ENCODE measurements around the gene INPP5J. TPM values are rescaled to one million over a fixed set of nuclear protein-coding genes. Genes with fewer than 3 reads are reported as not detected.

INPP5J gene
- total and polyA plus RNA-seq, 2 experiments from 2014 or later = 4.8 to 14.5 TPM

DNA sequence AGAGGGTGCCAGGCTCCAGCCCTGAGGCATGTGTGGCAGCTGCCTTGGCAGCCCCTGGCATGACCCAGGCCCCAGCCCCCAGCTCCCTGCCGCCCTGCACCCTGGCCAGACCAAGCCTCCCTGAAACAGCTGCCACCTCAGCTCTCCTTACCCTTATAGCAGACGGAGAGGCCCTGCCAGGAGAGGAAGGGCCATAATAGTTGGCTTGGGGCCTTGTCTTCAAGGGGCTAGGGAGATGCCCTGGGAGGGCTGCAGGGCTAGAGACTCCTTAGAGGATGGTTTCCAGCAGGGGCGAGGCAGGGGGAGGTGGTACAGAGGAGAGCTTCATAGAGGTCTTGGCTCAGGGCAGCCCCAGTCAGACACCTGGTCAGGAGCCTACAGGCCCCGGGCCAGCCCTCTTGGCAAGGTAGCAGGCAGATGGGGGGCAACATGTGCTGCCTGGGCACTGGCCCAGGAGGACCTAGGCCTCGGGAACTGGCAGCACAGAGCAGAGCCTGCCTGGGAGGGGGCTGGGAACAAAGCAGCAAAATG lies 28.7 kb upstream of the INPP5J start:
- Histone ChIP-seq H3F3A (replicated peaks; ENCODE audit: low read depth) (0 out of 2 replicates have a peak, but pooled peaks cover 6% of the 10 kb centered on the region), H3K4me1 (ENCODE audit: insufficient read depth) (peaks cover 10% of the 10 kb centered on the region), H2AFZ (no peak overlapping the region), H3K4me3 (no peak overlapping the region), H3K4me2 (no peak overlapping the region), H3K9me2 (ENCODE audit: insufficient read depth) (no peaks in the 10 kb centered on the region), H3K27me3 (ENCODE audit: insufficient read depth) (no peaks in the 10 kb centered on the region), H3K27ac (ENCODE audit: low read depth) (no peak overlapping the region), H4K20me1 (replicated peaks; ENCODE audit: insufficient read depth) (no peaks in the 10 kb centered on the region), H3K79me2 (replicated peaks; ENCODE audit: insufficient read depth) (no peaks in the 10 kb centered on the region), H3K36me3 (ENCODE audit: insufficient read depth) (no peaks in the 10 kb centered on the region)
- ATAC-seq (no peak), DNase-seq (ENCODE audit: low spot score) (no peak)
- H3K9me3 Mint-ChIP-seq = no peaks in the 10 kb centered on the region
- no peak overlapping the region for H3K27ac Mint-ChIP-seq
- no peak overlapping the region for H3K4me3 Mint-ChIP-seq
- no peak for TF ChIP-seq EZH2 (IDR thresholded peaks at IDR 0.05; ENCODE audit: low read depth, unreplicated experiment)
- TF ChIP-seq, protein P1, sequence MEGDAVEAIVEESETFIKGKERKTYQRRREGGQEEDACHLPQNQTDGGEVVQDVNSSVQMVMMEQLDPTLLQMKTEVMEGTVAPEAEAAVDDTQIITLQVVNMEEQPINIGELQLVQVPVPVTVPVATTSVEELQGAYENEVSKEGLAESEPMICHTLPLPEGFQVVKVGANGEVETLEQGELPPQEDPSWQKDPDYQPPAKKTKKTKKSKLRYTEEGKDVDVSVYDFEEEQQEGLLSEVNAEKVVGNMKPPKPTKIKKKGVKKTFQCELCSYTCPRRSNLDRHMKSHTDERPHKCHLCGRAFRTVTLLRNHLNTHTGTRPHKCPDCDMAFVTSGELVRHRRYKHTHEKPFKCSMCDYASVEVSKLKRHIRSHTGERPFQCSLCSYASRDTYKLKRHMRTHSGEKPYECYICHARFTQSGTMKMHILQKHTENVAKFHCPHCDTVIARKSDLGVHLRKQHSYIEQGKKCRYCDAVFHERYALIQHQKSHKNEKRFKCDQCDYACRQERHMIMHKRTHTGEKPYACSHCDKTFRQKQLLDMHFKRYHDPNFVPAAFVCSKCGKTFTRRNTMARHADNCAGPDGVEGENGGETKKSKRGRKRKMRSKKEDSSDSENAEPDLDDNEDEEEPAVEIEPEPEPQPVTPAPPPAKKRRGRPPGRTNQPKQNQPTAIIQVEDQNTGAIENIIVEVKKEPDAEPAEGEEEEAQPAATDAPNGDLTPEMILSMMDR (conservative IDR thresholded peaks at IDR 0.05; ENCODE audit: low read depth in 2 of 2) = no peak
- TF ChIP-seq STAT1 (IDR thresholded peaks at IDR 0.05; ENCODE audit: unreplicated experiment) = no peak
- no peak for TF ChIP-seq ZNF114 (CRISPR knock-in tag; IDR thresholded peaks at IDR 0.05)
- TF ChIP-seq POLR2AphosphoS5 (IDR thresholded peaks at IDR 0.05; ENCODE audit: low read depth) = no peak
- no peak for TF ChIP-seq NANOG (IDR thresholded peaks at IDR 0.05; ENCODE audit: borderline replicate concordance)
- TF ChIP-seq, protein P2, sequence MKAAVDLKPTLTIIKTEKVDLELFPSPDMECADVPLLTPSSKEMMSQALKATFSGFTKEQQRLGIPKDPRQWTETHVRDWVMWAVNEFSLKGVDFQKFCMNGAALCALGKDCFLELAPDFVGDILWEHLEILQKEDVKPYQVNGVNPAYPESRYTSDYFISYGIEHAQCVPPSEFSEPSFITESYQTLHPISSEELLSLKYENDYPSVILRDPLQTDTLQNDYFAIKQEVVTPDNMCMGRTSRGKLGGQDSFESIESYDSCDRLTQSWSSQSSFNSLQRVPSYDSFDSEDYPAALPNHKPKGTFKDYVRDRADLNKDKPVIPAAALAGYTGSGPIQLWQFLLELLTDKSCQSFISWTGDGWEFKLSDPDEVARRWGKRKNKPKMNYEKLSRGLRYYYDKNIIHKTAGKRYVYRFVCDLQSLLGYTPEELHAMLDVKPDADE (IDR thresholded peaks at IDR 0.05) = no peak
- TF ChIP-seq, protein P3, sequence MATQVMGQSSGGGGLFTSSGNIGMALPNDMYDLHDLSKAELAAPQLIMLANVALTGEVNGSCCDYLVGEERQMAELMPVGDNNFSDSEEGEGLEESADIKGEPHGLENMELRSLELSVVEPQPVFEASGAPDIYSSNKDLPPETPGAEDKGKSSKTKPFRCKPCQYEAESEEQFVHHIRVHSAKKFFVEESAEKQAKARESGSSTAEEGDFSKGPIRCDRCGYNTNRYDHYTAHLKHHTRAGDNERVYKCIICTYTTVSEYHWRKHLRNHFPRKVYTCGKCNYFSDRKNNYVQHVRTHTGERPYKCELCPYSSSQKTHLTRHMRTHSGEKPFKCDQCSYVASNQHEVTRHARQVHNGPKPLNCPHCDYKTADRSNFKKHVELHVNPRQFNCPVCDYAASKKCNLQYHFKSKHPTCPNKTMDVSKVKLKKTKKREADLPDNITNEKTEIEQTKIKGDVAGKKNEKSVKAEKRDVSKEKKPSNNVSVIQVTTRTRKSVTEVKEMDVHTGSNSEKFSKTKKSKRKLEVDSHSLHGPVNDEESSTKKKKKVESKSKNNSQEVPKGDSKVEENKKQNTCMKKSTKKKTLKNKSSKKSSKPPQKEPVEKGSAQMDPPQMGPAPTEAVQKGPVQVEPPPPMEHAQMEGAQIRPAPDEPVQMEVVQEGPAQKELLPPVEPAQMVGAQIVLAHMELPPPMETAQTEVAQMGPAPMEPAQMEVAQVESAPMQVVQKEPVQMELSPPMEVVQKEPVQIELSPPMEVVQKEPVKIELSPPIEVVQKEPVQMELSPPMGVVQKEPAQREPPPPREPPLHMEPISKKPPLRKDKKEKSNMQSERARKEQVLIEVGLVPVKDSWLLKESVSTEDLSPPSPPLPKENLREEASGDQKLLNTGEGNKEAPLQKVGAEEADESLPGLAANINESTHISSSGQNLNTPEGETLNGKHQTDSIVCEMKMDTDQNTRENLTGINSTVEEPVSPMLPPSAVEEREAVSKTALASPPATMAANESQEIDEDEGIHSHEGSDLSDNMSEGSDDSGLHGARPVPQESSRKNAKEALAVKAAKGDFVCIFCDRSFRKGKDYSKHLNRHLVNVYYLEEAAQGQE (IDR thresholded peaks at IDR 0.05; ENCODE audit: unreplicated experiment) = no peak
- no peak for TF ChIP-seq EZH2phosphoT487 (IDR thresholded peaks at IDR 0.05; ENCODE audit: unreplicated experiment)
- TF ChIP-seq ZNF331 (CRISPR knock-in tag; IDR thresholded peaks at IDR 0.05; ENCODE audit: low read depth) = no peak
- no peak for TF ChIP-seq JUNB (IDR thresholded peaks at IDR 0.05; ENCODE audit: unreplicated experiment)
- TF ChIP-seq ZNF462 (CRISPR knock-in tag; IDR thresholded peaks at IDR 0.05) = no peak
- TF ChIP-seq CREB1 (CRISPR knock-in tag; IDR thresholded peaks at IDR 0.05; ENCODE audit: low read depth) = no peak
- no peaks in the 10 kb centered on the region; the same call in 2 of the 3 replicates for H3K36me3 Mint-ChIP-seq (ENCODE audit: low read depth)
- H3K4me1 Mint-ChIP-seq = peaks cover 14% of the 10 kb centered on the region
- peaks cover 16% of the 10 kb centered on the region for H3K27me3 Mint-ChIP-seq (ENCODE audit: insufficient read depth, low read depth, poor library complexity)

Measured in GM23338 (cell line).